ENCODE data around the gene MDK.

DNA sequence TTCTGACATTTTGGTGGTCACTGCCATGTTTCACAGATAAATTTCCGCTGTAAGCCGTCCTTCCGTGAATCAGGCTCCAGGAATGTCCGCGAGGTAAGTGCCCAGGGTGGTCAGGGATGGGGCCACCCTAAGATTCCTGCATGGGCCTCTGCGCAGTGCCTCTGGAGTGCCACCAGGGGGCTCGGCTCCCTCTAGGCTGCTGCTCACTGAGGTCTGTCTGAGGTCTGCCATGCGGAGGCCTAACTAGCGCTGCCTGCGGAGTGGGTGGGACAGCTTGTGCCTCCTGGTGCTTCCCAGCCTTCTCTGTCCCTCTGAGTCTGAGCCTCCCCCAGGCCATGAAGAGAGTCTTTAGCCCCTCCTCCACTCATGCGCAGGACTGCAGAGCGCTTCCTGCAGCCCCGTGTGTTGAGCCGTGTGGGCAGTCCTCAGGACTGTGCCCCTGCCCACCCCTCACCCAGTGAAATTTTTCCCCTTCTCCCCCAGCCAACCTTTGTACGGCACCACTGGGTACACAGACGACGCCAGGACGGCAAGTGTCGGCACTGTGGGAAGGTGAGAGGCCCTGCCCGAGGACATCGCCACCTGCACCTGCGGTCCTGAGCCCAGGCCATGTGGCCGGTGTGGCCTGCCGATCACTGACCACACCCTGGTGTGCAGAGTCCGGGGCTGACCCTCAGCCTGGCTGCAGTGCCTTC is 11.9 kb upstream of the MDK start:
- TF ChIP-seq, protein P1, sequence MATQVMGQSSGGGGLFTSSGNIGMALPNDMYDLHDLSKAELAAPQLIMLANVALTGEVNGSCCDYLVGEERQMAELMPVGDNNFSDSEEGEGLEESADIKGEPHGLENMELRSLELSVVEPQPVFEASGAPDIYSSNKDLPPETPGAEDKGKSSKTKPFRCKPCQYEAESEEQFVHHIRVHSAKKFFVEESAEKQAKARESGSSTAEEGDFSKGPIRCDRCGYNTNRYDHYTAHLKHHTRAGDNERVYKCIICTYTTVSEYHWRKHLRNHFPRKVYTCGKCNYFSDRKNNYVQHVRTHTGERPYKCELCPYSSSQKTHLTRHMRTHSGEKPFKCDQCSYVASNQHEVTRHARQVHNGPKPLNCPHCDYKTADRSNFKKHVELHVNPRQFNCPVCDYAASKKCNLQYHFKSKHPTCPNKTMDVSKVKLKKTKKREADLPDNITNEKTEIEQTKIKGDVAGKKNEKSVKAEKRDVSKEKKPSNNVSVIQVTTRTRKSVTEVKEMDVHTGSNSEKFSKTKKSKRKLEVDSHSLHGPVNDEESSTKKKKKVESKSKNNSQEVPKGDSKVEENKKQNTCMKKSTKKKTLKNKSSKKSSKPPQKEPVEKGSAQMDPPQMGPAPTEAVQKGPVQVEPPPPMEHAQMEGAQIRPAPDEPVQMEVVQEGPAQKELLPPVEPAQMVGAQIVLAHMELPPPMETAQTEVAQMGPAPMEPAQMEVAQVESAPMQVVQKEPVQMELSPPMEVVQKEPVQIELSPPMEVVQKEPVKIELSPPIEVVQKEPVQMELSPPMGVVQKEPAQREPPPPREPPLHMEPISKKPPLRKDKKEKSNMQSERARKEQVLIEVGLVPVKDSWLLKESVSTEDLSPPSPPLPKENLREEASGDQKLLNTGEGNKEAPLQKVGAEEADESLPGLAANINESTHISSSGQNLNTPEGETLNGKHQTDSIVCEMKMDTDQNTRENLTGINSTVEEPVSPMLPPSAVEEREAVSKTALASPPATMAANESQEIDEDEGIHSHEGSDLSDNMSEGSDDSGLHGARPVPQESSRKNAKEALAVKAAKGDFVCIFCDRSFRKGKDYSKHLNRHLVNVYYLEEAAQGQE (IDR thresholded peaks at IDR 0.05; ENCODE audit: borderline replicate concordance) = no peak
- TF ChIP-seq CTCF (IDR thresholded peaks at IDR 0.05; ENCODE audit: poor library complexity, severe bottlenecking) (peak; percentile 78), EP300 (conservative IDR thresholded peaks at IDR 0.05; ENCODE audit: poor library complexity, severe bottlenecking) (no peak), EZH2 (IDR thresholded peaks at IDR 0.05; ENCODE audit: borderline replicate concordance, insufficient read depth, low read length, poor library complexity, severe bottlenecking) (no peak), POLR2AphosphoS5 (IDR thresholded peaks at IDR 0.05) (no peak), MXI1 (conservative IDR thresholded peaks at IDR 0.05; ENCODE audit: poor library complexity, severe bottlenecking) (peak; percentile 32)
